Brain pericyte (primary cell): Measurements from ENCODE around the gene SLC16A12.
A peak's percentile ranks its signal among the peaks of the same experiment; 100 is the strongest.
"Not testable (repeated sequence)": the region's sequence is repeated elsewhere in the genome, so short reads cannot be mapped to it uniquely, and the experiment has no call there.

Source experiments
- DNase-seq: peaks from one replicate; pipeline ENCODE4 v3.0.0-alpha.2; 2012; ENCODE audit warnings: low read depth, low spot score

The SLC16A12 gene

DNA sequence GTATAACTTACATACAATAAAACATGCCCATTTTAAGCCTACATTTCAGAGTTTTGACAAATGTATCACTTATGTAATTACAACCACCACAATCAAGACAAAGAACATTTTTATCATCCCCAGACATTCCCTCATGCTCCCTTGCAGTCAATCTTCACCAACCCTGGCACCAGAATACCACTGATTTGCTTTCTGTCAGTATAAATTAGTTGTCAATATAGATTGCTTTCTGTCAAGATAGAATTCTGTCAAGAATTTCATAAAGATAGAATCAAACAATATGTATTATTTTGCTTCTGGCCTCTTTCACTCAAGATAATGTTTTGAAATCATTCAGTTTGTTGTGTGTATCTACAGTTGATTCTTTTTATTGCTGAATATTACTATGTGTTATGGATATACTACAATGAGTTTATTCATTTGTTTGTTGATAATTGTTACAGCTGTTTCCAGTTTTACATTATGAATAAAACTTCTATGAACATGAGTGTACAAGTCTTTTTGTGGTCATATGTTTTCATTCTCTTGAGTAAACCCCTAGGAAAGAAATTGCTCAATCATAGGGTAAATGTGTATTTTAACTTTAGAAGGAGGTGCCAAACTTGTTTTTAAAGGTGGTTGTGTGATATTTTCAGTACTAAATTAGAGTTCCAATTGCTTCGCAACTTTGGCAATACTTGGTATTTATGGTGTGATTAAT, 64.1 kb downstream of the SLC16A12 start:
- no peak for DNase-seq

DNA sequence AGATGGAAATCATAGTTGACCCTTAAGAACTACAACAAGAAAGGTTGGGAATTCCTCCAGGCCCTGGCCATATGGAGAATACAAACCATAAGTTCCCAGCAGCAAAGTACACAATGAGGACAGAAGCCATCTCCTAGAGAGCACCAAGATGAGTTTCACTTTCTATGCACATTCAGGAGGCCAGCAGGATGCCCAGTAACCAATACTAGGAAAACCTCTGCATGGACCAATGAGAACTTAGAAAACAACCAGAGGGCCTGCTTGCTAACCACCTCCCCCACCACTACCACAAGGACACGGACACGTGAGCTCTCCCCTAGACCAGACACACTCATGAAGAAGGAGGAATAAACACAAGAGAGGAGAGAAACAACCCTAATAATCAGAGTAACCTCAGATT, 64.8 kb downstream of the SLC16A12 start:
- DNase-seq: no peak

DNA sequence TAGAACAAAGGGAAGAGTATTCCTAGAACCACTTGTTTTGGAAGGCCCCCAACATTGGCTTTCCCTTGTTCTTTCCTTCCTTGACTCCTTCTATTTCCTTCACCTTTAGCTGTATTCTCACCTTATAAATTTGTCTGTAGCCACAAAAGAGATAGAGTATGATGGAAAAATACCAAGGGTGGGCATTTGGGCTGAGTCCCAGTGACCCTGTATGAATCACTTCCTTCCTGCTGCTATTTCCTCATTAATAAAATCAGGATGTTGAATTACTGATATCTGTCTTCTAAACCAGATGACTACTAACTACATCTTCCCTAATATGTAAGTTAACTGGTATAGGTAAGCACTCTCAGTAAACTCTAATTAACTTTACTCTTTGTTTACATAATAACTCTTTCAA, 65.9 kb downstream of the SLC16A12 start:
- no peak for DNase-seq

DNA sequence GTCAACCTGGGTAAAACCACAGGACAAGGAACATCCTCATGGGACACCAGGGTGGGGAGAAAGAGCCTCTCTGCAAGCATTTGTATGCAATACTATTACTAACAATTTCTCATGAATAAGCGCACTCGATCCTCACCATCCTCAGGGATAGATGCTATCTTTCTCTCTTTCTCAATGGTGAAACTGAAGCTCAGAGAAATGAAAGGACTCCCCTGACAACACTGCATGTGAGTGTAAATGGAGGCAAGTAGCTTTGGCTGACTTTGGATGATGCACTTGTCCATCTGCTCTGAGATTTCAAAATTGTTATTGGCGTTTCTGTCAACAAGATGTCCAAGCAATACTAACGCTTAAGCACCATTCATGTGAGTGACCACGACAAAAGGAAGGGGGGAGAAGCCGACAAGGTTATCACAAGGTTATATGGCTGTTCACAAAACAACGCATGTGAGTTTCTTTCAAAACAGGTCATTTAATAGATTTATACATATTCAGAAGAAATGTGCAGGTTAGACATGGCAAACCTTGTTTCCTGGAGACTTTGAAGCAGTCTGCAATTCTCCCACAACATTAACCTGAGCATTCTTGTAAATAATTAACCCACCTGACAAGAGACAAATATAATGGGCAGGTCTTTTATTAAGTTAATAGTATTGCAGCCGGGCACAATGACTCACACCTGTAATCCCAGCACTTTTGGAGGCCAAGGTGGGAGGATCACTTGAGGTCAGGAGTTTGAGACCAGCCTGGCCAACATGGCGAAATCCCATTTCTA, 67.0 kb downstream of the SLC16A12 start:
- DNase-seq: no peak

DNA sequence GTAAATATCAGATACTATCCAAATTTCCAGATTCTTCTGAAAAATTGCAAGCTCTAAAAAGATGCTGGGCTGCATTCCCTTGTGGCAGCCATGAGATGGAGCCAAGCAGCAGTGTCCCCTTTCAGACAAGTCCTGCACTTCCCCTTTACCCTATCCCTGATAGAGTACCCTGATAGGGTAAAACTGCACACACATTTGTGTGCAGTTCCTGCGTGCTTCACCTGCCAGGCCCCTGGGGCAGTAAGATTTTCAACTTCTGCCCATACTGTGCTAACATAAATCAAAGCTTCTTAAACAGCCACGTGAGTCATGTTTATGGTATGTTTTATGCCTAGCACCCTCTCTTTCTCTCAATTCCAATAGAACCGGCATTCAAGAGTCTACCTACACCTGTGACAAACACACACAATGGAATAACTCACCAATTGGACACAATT, 68.8 kb downstream of the SLC16A12 start:
- DNase-seq: no peak

DNA sequence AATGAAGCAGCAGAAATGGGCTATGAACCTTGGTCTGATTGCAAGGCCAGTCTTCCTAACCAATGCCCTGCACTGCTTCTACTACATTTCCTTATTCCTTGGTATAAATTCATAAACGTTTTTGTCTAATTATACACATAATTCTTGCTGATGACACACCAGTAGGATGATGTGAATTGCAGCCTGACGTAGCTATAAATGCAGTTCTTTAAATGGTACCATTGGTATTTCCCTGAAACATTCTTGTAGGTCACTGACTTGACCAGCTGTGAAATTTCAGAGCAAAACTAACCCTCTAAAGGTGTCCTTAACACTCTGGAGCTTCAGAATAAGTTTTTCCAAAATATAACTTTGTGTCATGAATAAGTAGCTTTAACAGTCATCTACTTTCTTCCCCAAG, 70.2 kb downstream of the SLC16A12 start:
- no peak for DNase-seq

DNA sequence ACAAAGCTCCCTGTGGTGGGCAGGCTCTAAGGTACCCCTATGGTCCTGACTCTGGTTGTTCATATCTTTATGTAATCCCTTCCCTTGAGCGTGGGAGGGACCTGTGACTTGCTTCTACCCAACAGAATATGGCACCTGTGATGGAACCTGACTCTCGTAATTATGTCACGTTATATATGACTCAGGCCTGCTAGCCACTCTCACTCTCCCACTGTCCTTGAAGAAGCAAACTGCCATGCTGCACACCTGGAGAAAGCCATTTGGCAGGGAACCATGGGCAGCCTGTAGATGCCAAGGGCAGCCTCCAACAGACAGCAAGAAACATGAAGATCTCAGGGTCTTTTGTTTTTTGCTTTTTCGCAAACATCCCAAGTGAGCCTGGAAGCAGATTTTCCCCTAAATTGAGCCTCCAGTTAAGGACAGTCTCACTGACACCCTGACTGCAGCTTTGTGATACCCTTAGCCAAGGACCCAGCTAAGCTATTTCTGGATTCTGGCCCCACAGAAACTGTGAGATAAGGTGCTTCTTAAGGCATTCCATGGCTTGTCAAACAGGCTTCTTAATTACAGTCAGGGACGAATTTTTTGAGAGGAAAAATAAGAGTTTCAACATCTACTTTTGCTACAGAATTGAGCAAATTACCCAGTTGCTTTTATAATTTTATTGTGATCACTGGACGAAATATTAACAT, 71.4 kb downstream of the SLC16A12 start:
- no peak for DNase-seq

DNA sequence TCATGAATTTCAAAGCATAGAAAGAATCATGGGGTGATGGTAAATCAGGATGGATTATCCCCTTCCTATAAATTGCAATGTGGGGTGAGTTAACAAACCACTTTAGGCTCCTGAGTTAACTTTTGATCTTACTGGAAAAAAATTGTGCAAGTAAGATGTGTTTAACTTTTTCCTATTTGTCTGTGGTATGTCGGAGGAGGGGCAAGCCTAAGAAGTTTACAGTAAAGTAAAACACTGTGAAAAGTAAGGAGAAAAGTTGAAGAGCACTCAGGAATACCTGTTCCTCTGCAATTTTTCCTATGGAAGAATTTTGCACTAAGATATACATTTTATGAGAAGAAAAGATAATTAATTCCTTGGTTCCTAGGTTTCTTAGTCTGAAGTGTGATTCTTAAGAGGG, 76.6 kb downstream of the SLC16A12 start:
- no peak for DNase-seq

DNA sequence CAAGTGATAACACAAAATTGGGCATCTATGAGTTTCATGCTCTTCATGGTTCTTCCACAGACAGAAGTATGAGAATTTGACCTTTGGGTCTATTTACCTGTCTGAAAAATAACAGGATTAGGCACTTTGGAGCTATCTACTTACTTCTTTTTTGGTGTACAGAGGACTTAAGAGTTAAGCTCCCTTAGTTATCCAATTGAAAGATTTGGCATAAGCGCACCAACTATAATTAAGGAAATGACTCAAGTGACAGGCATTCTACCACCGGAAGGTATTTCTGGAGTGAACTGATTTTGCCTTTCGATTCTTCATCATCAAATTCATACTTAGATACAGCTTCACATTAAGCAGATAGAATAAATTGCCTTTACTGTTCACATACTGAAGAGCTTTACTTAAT, 77.1 kb downstream of the SLC16A12 start:
- DNase-seq: no peak

DNA sequence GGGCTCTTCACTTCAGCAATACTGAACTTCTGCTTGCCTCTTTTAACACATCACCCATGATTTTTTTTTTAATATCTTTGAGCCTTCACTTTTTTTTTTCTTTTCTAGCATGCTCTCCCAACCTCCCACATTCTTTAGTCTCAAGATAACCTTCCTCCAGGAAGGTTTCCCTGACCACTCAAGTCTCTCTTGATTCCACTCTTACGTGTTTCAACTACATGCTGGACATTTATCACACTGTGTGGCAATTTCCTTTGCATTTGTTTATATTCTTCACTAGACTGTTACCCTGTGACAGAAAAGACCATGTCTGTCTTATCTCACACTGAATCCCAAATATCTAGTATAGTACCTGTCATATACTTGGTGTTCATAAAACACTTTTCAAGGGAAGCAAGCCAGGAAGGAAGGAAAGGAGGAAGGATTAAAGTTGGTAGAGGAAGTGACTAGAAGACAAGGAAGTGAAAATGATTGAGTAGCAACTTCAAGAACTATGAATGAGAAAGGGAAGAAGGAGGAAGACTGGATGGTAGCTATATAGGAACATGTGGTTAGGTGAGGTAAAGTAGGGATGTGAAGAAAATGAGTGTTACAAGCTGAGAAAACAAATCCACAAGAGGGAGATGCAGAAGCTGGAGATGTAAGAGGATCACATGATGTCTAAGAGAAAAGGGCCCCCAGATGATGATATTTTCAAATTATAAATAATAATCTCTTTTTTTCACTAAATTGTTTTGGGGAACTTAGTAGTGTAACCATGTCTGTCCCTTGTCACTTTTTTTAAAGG, 80.6 kb downstream of the SLC16A12 start:
- DNase-seq: no peak

DNA sequence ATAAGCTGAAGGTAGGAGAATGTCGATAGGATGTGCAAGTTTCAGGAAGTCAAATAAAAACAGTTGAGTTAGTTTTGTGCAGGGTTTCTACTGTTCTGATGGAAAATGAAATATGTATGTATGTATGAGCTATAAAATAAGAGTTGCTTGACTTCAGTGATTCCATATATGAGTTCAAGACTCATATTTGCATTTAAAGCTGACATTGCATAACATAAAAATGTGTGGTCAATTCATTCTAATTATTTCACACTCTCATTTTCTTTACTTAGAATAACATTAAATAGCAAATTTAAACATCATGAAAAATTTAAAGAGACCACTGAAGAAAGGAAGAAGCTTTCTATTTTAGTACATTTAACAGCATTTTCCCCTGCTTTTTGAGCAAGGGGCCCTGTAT, 83.2 kb downstream of the SLC16A12 start:
- DNase-seq: no peak

DNA sequence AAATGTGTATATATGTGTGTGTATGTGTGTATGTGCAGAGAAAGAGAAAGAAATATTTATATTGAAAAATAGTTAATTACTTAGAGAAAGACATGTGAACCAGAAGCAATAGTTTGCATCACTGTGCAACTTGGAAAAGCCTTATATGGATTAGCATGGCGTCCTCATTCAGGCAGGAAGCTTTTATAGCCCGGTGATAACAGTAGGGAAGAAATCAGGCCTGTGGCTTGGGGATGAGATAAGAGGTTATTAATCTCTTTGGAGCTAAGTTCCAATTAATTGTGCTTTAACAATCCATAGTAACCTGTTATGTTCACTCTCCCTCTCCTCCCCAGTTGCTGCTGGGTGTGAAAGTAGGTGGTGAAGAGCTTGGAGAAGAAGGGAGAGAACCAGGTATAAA, 84.5 kb downstream of the SLC16A12 start:
- no peak for DNase-seq

DNA sequence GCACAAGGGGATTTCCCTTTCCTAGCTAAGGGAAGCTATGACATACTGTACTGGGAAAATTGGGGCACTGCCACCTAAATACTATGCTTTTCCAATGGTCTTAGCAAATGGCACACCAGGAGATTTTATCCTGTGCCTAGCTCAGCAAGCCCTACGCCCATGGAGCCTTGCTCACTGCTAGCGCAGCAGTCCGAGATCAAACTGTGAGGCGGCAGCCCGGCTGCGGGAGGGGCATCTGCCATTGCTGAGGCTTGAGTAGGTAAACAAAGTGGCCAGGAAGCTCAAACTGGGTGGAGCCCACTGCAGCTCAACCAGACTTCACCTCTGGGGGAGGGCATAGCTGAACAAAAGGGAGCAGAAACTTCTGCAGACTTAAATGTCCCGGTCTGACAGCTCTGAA, 90.6 kb downstream of the SLC16A12 start:
- not testable (repeated sequence) for DNase-seq

DNA sequence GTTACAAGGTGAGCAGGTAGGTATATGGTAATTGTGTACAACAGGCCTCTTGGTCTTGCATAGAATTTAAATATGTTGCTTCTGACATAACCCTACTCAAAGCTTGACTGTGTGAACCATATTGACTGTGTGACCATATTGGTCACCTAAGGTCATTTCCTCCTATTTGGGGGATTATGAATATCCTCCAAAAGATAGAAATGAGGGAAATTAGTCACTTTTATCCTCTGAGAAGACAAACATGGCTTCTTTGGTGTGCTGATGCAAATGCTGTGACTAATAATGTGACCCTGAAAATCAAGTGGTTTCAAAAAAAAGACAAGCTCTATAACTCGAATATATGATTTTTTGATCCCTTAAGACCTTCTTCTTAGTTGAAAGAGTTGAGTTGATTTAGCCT, 93.1 kb downstream of the SLC16A12 start:
- no peak for DNase-seq

DNA sequence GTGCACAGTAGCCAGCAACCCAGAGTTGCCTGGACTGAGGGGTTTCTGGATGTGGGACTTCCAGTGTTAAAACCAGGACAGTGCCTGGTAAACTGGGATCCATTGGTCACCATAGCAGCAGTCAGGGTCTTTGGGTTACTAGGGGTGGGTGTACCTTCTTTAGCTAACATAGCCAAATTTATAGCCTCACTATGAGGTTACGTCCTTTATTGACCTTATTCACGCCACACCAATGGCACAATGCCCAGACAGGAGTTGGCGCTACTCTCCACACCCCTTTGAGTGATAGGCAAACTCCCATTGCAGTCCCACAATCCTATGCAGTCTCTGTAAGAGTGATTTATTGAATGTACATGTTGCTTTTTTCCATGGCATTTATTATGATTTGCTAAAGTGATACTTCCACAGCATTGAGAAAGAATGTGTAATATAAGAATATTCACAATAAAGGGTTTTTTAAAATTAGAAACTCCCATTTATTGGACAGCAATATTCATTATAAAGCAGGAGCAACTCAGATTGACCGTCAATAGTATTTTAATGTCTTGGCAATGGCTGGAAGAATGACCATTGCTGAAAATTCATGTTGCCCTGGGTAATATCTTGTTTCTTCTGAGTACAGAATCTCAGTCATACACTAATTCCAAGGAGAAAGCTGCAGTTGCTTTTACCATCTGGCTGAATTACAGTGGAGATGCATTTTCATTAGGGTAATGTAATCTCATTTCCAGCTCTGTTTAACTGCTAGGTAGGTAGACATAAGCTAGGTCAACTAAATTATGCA, 95.0 kb downstream of the SLC16A12 start:
- DNase-seq: no peak

DNA sequence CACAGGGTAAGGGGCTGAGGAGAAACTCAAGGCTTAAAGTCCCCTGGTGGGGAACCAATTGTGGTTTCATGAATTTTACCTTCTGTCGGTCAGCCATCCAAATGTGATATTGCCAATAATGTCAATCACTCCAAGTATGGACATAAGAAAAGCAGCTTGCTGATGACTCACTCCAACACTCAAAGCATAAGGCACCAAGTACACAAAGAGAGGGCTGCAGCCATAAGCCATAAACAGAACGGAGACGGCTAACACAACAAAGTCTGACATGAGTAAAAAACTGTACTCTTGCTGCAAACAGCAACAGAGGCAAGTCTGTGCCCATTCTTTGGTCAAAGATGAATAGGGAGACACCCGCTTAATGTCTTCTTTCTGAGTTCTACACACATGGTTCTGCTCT, 96.9 kb downstream of the SLC16A12 start:
- no peak for DNase-seq

DNA sequence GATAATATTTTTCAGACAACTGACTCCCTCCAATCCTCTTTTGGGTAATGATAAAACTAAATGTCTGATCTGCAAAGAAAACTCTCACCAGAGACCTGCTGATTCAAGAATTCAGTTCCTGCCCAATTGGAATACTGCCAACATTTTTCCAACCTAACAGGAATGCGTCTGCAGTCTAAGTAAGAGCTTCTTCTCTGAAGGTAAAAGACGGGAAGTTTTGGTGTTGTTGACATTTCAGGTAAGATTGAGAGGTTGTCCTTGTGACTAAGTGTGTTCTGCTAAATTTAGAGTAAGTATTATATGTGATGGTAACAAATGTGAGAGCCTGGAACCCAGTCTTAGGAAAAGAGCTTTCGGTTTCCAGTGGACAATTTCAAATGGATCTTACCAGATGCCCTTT, 103.4 kb downstream of the SLC16A12 start:
- DNase-seq: no peak

DNA sequence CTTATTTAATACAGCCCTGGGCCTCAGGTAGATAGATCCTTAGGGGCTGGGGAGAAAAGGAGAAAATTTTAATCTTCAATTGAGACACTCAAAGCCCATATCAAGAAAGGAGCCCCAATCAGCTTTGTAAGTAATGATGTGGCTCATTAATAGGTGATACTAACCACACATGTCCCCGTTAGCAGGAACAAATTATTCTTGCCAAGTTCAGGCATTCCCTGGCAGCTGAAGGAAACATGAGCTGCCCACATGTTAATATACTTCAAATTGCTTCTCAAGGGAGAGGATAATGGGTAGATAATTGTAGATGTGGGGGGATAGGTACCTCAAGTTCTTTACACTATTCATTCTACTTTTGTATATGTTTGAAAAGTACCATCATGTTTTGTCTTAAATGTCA, 106.5 kb downstream of the SLC16A12 start:
- no peak for DNase-seq

DNA sequence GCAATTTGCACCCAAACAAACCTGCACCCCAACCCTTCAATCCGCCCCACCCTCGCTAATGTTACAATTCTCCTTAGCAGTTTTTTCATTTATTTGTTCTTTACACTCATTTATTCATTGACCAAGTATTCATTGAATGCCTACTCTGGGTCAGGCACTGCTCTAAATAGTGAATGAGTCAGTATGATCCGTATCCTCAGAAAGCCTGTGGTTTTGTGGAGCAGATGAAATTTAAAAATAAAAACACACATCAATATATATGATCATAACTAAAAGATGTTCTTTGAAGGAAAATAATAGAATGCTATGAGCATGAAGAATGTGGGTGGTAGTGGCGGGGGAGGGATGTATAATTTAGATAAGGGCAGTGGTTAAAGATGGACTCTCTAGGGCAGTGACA, 107.8 kb downstream of the SLC16A12 start:
- no peak for DNase-seq

DNA sequence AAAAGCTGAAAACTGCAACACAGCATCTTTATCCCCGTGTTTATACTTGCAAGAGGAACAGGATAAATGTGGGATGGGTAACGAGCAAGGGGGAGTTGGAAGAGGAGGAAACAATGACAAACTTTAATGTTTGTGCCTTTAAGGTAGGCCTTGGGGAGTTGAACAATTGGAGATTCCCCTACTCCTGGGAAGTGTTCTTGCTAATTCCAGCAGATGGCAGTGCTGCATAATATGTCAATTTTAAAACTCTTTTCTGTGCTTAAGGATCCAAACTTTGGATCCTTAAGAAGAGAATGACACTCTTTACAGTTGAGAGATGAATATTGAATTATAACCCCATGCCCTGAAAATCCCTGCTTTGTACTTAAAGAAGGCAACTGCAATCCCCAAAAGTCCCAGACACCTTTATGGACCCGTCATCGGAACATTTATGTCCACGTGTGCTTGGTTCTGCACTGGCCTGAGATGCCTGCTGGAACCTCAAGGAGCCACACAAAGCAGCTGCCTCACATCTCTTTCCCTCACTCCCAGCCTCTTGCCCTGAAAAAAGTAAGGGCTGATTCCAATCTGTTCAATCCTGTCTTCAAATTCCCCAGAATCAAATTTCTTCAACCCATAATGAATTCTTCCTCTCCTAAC, 109.0 kb downstream of the SLC16A12 start:
- peak; percentile 36 for DNase-seq

DNA sequence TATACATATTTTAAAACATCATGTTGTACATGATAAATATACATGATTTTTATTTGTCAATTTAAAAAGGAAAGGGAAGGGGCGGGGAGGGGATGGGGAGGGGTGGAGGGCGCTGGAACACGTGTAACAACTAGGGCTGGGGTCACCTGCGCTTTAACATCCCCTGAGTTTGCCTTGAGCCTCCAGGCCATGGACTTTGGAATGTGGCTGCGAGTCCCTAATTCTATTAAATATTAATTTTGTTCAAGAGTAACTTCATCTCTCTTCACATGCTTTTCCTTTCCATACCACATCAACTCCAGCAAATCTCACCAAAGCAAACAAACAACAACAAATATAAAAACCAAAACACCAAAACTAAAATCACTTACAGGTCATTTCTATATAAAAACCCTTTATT, 110.4 kb downstream of the SLC16A12 start:
- DNase-seq: no peak
